ENCODE data around the gene TNIK.
"Not testable (repeated sequence)": the region's sequence is repeated elsewhere in the genome, so short reads cannot be mapped to it uniquely, and the experiment has no call there.

Gene TNIK

GRCh38 chr3:171255236-171255806 is 204.9 kb downstream of the TNIK start:
- no peak for DNase-seq (ENCODE audit: low read depth)

DNA sequence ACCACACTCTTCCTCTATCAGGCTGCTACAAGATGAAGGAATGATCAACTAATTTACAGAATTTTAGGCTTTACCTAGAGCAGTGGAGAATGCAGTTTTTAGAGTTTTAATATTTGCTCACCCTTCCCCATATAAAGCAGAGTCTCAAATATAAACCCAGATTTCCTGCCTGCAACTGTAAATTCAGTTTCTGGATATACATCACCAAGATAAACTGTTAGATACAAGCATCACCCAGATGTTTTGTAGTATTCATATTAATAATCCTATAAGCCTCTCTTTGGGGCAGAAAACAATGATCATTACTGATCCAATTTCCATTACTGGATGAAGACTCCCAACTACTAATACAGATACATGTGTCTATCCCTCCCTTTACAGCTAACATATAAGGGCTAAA is 205.9 kb downstream of the TNIK start:
- no peak for DNase-seq (ENCODE audit: low read depth)

GRCh38 chr3:171251835-171252234 is 208.4 kb downstream of the TNIK start:
- DNase-seq (ENCODE audit: low read depth), result no peak

DNA sequence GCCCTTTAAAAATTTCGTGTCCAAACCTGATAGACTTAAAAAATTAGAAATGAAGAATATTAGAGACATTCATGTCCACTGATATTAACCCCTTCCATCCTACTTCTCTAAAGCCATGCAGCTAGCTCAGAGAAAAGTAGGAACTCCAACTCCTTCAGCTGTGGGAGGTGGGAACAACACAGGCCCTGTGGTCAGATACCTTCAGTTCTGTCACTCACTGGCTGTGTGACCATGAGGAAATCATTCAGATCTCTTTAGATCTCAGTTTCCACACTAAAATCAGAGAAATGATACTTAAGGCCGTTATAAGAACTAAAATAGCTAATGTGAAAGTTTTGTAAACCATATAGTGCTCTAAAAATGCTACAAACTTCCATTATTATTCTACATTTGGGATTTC is 209.8 kb downstream of the TNIK start:
- no peak for DNase-seq (ENCODE audit: low read depth)

GRCh38 chr3:171249245-171249644 is 211.0 kb downstream of the TNIK start:
- no peak for DNase-seq (ENCODE audit: low read depth)

GRCh38 chr3:171248426-171249111 is 211.6 kb downstream of the TNIK start:
- no peak for DNase-seq (ENCODE audit: low read depth)

- DNase-seq (ENCODE audit: low read depth), result no peak
These were observed 214.1 kb downstream of the TNIK start for GRCh38 chr3:171245796-171246765.

DNA sequence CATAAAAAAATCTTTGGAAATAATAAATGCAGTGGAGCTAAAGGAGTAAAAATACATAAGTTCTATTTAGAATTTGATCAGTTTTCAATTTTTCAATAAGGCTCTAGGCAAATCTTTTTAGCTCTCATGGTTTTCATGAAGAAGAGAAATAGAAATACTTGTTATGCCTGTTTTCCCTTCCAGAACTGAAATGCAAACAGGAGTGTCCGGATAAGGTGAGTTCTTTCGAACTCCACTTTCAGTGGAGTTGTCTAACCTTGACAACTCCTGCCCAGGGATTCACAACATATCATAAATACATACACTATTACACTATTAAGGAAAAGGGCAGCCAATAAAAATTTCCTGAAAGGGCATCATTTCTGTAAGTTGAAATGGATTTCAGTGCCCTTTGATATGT is 217.3 kb downstream of the TNIK start:
- DNase-seq (ENCODE audit: low read depth), result no peak

GRCh38 chr3:171242170-171242569 is 218.0 kb downstream of the TNIK start:
- no peak for DNase-seq (ENCODE audit: low read depth)

GRCh38 chr3:171241655-171242054 is 218.6 kb downstream of the TNIK start:
- not testable (repeated sequence) for DNase-seq (ENCODE audit: low read depth)

- no peak for DNase-seq (ENCODE audit: low read depth)
These were observed 219.7 kb downstream of the TNIK start for GRCh38 chr3:171240504-171240835.

DNA sequence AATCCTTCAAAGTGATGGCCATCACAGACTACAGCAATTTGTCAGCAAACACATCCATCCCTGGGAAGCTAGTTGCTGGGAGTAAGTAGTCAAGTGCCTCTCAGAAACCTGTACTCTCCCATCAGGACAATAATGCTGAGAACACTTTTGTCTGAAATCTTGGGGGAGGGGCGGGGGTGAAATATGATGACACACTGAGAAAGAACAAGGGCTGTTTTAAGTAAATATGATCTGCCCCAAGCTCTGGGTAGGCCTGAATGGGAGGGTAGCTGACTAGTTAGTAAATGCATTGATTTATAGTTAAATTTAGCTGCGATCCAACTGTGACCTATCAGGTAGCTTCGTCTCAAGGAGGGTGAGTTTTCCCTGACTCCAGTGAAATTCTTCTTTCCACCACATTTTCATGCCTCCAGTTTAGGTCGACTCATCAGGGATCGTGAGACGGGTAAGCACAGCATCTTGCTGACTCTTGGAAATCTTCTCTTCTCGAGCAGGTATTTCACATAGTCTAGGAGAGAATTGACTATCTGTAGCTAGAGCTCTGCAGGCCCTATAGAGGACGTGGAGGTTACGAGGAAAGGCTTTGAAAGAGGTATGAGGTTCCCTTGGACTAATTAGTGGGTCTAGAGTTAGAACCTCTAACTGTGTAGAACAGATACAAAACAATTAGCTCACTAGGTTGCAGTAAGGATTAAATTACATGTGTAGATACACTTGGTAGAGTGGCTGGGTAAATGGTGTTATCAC is 220.3 kb downstream of the TNIK start:
- no peak for DNase-seq (ENCODE audit: low read depth)

DNA sequence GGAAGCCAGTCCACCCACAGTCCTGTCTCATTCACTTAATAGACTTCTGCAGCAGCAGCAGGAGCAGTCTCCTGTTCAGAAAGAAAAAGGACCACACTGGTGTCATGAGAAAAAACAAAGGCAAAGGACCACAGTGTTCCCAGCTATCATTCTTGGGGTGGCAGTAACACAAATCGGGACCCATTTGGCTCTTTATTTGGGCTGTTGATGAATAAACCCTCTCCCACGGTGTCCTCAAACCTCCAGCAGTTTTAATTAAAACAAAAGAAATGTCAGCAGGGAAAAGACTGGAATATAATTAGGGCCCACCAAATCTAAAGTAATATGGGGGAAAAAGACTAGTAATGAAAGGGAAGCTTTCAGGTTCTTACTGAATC is 223.2 kb downstream of the TNIK start:
- no peak for DNase-seq (ENCODE audit: low read depth)

DNA sequence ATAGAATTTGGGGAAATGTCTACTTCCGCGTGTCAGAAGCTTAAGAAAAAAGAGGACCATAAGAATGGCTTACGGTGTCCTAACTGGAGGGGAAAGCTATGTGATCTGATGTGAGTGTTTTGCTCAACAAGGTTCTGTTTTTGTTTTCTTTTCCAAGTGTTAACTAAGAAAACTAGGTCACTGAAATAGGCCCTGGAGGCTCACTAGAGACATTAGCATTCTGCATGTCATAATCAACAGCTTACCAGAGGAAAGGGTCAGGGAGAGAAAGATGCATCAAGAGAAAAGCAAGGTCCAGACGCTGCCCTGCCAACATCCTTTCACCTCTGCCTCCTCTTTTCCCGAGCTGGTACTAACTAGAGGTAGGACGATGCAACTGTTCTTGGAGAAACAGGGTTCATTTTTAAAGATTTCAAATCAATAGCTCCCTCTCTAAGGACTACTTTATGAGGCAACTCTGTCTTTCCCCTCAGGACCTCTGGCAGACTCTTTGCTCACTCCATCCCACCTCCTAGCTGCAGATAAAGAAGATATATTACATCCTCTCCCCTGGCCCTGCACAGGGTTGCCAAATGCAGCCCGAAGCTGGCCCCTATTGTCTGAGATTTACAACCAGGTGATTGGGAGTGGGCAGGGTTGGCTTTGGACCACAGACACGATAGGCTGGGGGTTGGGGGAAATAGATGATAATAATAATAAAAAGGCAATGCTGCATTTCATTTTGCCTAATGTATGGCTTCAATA is 223.8 kb downstream of the TNIK start:
- no peak for DNase-seq (ENCODE audit: low read depth)

DNA sequence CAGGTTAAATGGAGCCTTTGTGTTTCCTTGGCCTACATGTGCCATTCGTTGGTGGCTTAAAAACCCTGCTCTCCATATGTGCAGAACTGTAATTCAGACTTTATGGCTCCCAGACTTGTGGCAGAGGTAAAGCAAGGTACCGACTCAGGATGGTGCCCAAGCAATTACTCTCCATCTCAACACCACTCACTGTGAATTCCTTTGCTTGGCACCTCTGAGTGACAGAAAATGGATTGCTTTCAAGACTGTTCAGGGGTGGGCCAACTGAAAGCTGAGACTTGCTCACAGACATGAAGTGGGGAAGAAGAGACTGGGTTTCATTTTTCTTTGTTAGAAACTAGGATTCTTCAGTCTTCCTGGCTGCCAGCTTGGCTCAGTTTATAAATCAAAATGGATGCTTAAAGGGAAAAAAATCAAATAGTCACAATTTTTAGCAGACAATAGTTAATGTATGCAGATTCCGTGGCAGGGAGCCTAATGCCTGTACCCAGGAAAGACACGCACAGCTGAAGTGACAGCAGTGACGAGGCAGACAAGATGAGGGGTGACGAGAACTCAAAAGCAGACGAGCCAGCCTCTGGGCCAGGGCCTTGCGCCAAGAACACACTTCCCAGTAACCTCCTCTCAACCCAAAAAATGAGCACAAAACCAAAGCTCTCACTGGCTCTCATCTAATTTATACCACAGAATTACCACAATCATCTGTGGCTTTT is 225.8 kb downstream of the TNIK start:
- DNase-seq (ENCODE audit: low read depth), result no peak

DNA sequence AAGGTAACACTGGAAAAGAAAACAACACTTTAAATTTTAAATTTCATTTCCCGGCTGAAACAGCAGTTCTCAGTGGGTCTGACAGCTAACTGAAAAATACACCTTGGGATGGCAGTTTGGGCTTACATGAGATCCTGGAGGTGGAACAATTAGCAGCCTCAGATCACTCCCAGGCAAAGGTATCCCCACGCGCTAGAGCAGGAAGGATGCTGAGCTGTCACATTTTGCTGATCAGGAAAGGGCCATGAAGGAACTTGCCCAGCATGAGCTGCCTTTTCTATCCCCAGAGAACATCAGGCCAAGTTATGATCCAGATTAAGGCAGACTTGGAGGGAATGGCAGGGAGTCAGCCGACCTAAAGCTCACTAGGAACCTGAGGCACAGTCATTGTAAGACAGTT is 228.8 kb downstream of the TNIK start:
- no peak for DNase-seq (ENCODE audit: low read depth)

GRCh38 chr3:171230865-171231264 is 229.3 kb downstream of the TNIK start:
- DNase-seq (ENCODE audit: low read depth), result no peak

DNA sequence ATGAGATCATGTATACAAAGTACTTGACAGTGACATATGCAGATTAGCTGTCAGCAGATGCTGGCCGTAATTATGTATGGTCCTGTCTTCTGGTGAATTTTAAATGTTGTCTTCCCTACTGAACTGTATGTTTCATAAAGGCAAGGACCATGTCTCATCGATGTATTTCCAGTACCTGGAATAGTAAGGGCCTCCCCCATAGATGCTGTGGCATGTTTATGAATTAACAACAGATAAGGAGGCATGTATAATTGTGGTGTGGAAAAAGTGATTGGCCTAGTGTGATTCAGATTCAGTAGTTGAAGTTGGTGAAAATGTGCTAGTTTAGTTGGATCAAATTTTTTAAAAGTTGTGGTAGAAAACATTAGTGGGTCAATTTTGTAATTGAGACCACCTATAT is 231.0 kb downstream of the TNIK start:
- DNase-seq (ENCODE audit: low read depth), result no peak

DNA sequence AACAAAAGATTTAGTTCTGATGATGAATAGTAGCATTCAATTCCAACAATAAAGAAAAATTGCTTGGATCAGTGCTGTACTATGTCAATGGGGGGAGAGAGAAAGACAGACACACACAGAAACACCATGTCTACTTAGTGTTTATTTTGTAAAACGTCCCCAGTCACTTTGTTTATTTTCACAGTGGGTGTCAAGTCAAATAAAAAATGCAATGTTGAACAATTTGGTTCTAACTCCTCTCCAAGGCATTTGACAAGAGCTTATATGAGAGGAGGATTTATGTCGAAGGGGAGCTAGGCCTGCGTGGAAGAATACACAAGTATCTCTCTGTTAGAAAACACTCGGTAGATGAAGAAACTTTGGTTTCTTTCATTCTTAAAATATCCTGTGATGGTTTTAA is 232.0 kb downstream of the TNIK start:
- DNase-seq (ENCODE audit: low read depth), result no peak

DNA sequence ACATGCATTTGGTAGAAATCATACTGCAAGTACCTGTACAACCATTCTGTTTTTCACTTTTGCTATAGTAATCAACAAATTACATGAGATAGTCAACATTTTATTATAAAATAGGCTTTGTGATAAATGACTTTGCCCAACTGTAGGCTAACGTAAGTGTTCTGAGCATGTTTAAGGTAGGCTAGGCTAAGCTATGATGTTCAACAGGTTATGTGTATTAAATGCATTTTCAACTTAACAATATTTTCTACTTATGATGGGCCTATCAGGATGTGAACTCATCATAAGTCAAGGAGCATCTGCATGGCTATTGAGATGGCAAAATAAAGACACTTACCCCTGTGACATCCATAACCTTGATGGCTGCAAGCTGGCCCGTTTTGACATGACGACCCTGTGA is 232.4 kb downstream of the TNIK start:
- no peak for DNase-seq (ENCODE audit: low read depth)

- DNase-seq (ENCODE audit: low read depth), result no peak
These were observed 232.8 kb downstream of the TNIK start for GRCh38 chr3:171227359-171227758.

Measured in stimulated activated CD8-positive, alpha-beta memory T cell treated with anti-CD3 and anti-CD28 coated beads, Interleukin-12 subunit alpha, Interleukin-12 subunit beta, amount 100 ng/mL, for 1 hour (primary cell).